SK-N-SH treated with all-trans-retinoic acid at 6 μM for 48 hours (cell line): ENCODE results near the gene CASP4.

Experiments
- ARNTL ChIP-seq: fragments of 450-650 bp; formaldehyde crosslinking; IDR thresholded peaks from 2 replicates; pipeline ENCODE4 v1.5.0; 2020; ENCODE audit warnings: low read depth, mild to moderate bottlenecking, moderate library complexity, borderline replicate concordance
- CSDC2 ChIP-seq: fragments of 250-450 bp; sonication (Bioruptor Pico); IDR thresholded peaks from 2 replicates; pipeline ENCODE4 v1.5.0; 2020; ENCODE audit warnings: mild to moderate bottlenecking, moderate library complexity
- ESRRG ChIP-seq: fragments of 250-450 bp; sonication (Bioruptor Pico); IDR thresholded peaks from 2 replicates; pipeline ENCODE4 v1.6.1; 2021; ENCODE audit warnings: mild to moderate bottlenecking
- ISL1 ChIP-seq: fragments of 250-450 bp; sonication (Bioruptor Pico); IDR thresholded peaks from 2 replicates; pipeline ENCODE4 v2.1.2; 2022; ENCODE audit warnings: mild to moderate bottlenecking, moderate library complexity
- PPARA ChIP-seq: fragments of 250-450 bp; sonication (Bioruptor Pico); IDR thresholded peaks from 2 replicates; pipeline ENCODE4 v1.5.0; 2020; ENCODE audit warnings: mild to moderate bottlenecking, borderline replicate concordance
- RARB ChIP-seq: fragments of 250-450 bp; sonication (Bioruptor Pico); IDR thresholded peaks from 2 replicates; pipeline ENCODE4 v1.8.0; 2021; ENCODE audit warnings: mild to moderate bottlenecking, moderate library complexity
- TOX ChIP-seq: fragments of 250-450 bp; sonication (Bioruptor Pico); IDR thresholded peaks from 2 replicates; pipeline ENCODE4 v1.8.0; 2021; ENCODE audit warnings: mild to moderate bottlenecking, moderate library complexity, borderline replicate concordance
- ZC3H10 ChIP-seq: fragments of 250-450 bp; sonication (Bioruptor Pico); IDR thresholded peaks from 2 replicates; pipeline ENCODE4 v1.5.1; 2021; ENCODE audit warnings: mild to moderate bottlenecking, moderate library complexity
- ZFP3 ChIP-seq: fragments of 250-450 bp; sonication (Bioruptor Pico); IDR thresholded peaks from 2 replicates; pipeline ENCODE4 v1.5.0; 2020; ENCODE audit warnings: mild to moderate bottlenecking, moderate library complexity
- ZFP30 ChIP-seq: fragments of 450-650 bp; formaldehyde crosslinking; IDR thresholded peaks from 2 replicates; pipeline ENCODE4 v1.5.0; 2022; ENCODE audit warnings: mild to moderate bottlenecking, moderate library complexity
- ZNF8 ChIP-seq: fragments of 450-650 bp; formaldehyde crosslinking; IDR thresholded peaks from 2 replicates; pipeline ENCODE4 v1.5.0; 2020; ENCODE audit warnings: mild to moderate bottlenecking, moderate library complexity
- TF ChIP-seq, protein P1 (sequence below): fragments of 250-450 bp; sonication (Bioruptor Pico); IDR thresholded peaks from 2 replicates; pipeline ENCODE4 v1.8.0; 2020; ENCODE audit warnings: mild to moderate bottlenecking, moderate library complexity, borderline replicate concordance
- TF ChIP-seq, protein P2 (sequence below): fragments of 250-450 bp; sonication (Bioruptor Pico); IDR thresholded peaks from 2 replicates; pipeline ENCODE4 v1.5.1; 2020; ENCODE audit warnings: low read depth, mild to moderate bottlenecking, moderate library complexity
- TF ChIP-seq, protein P3 (sequence below): fragments of 250-450 bp; sonication (Bioruptor Pico); IDR thresholded peaks from 2 replicates; pipeline ENCODE4 v1.5.1; 2021; ENCODE audit warnings: mild to moderate bottlenecking, moderate library complexity

DNA sequence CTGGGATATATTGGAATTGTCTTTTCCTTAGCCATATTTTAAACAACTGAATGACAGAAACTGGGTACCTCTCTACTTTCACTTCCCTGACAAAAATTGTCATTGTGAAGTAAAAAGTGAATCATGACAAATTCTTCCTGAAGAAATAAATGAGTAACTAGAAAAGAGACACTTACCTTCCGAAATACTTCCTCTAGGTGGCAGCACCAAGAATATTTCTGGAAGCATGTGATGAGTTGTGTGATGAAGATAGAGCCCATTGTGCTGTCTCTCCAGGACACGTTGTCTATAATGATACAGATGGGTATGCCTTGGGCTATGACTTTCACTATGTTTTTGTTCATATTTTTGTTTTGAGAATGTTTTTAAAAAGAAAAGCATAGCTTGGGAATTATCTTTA lies 21.5 kb downstream of the CASP4 start:
- TF ChIP-seq RARB (CRISPR knock-in tag), result no peak
- TF ChIP-seq PPARA (CRISPR knock-in tag), result no peak
- TF ChIP-seq ZFP30 (CRISPR knock-in tag), result no peak
- TF ChIP-seq, protein P1, sequence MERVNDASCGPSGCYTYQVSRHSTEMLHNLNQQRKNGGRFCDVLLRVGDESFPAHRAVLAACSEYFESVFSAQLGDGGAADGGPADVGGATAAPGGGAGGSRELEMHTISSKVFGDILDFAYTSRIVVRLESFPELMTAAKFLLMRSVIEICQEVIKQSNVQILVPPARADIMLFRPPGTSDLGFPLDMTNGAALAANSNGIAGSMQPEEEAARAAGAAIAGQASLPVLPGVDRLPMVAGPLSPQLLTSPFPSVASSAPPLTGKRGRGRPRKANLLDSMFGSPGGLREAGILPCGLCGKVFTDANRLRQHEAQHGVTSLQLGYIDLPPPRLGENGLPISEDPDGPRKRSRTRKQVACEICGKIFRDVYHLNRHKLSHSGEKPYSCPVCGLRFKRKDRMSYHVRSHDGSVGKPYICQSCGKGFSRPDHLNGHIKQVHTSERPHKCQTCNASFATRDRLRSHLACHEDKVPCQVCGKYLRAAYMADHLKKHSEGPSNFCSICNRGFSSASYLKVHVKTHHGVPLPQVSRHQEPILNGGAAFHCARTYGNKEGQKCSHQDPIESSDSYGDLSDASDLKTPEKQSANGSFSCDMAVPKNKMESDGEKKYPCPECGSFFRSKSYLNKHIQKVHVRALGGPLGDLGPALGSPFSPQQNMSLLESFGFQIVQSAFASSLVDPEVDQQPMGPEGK (CRISPR knock-in tag), result no peak
- no peak for TF ChIP-seq CSDC2 (CRISPR knock-in tag)
- TF ChIP-seq, protein P2, sequence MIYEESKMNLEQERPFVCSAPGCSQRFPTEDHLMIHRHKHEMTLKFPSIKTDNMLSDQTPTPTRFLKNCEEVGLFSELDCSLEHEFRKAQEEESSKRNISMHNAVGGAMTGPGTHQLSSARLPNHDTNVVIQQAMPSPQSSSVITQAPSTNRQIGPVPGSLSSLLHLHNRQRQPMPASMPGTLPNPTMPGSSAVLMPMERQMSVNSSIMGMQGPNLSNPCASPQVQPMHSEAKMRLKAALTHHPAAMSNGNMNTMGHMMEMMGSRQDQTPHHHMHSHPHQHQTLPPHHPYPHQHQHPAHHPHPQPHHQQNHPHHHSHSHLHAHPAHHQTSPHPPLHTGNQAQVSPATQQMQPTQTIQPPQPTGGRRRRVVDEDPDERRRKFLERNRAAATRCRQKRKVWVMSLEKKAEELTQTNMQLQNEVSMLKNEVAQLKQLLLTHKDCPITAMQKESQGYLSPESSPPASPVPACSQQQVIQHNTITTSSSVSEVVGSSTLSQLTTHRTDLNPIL (CRISPR knock-in tag), result no peak
- TF ChIP-seq ISL1, result no peak
- TF ChIP-seq, protein P3, sequence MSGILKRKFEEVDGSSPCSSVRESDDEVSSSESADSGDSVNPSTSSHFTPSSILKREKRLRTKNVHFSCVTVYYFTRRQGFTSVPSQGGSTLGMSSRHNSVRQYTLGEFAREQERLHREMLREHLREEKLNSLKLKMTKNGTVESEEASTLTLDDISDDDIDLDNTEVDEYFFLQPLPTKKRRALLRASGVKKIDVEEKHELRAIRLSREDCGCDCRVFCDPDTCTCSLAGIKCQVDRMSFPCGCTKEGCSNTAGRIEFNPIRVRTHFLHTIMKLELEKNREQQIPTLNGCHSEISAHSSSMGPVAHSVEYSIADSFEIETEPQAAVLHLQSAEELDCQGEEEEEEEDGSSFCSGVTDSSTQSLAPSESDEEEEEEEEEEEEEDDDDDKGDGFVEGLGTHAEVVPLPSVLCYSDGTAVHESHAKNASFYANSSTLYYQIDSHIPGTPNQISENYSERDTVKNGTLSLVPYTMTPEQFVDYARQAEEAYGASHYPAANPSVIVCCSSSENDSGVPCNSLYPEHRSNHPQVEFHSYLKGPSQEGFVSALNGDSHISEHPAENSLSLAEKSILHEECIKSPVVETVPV (CRISPR knock-in tag), result no peak
- TF ChIP-seq ARNTL (CRISPR knock-in tag), result no peak
- TF ChIP-seq ESRRG (CRISPR knock-in tag), result no peak
- no peak for TF ChIP-seq ZC3H10 (CRISPR knock-in tag)
- no peak for TF ChIP-seq ZNF8 (CRISPR knock-in tag)
- no peak for TF ChIP-seq ZFP3 (CRISPR knock-in tag)
- no peak for TF ChIP-seq TOX (CRISPR knock-in tag)
